Lung (tissue), 12 donors: Measurements from ENCODE around the gene LBHD1. TPM values are rescaled to one million over a fixed set of nuclear protein-coding genes. Genes with fewer than 3 reads are reported as not detected.

Experiments used
- ATAC-seq: fragments of 200-7000 bp; cut with Tn5 transposase; one replicate; pipeline ENCODE4 v1.9.1; 2020; ENCODE audit warnings: moderate number of reproducible peaks; ENCODE audit not compliant: insufficient read depth, low FRiP score
- DNase-seq, 3 donors: peaks; one replicate each; pipeline ENCODE4 v3.0.0-alpha.2; 2013 to 2017
- H3K27ac ChIP-seq, 2 donors: one replicate each; pipeline ENCODE4 v1.5.1; 2013; ENCODE audit warnings: mild to moderate bottlenecking in 2 of 2, moderate library complexity in 2 of 2, control low read depth in 1 of 2, inconsistent platforms in 1 of 2, low read depth in 1 of 2, low read length in 1 of 2
- H3K27me3 ChIP-seq, 3 donors: one replicate each; pipeline ENCODE4 v1.5.1; 2013; ENCODE audit warnings: low read length in 2 of 3; ENCODE audit not compliant: control insufficient read depth in 3 of 3, insufficient read depth in 3 of 3
- H3K36me3 ChIP-seq, 4 donors: one replicate each; pipeline ENCODE4 v1.5.1; 2013; ENCODE audit warnings: low read length in 4 of 4, mild to moderate bottlenecking in 1 of 4, moderate library complexity in 1 of 4; ENCODE audit not compliant: control insufficient read depth in 4 of 4, insufficient read depth in 4 of 4
- H3K4me1 ChIP-seq, 5 donors: one replicate each; pipeline ENCODE4 v1.5.1; 2013; ENCODE audit warnings: low read length in 5 of 5, mild to moderate bottlenecking in 2 of 5, moderate library complexity in 1 of 5; ENCODE audit not compliant: control insufficient read depth in 5 of 5, insufficient read depth in 5 of 5
- H3K4me3 ChIP-seq: one replicate; pipeline ENCODE4 v1.5.1; 2013; ENCODE audit warnings: mild to moderate bottlenecking, control low read depth, moderate library complexity
- H3K9ac ChIP-seq, 2 donors: one replicate each; pipeline ENCODE4 v1.5.1; 2013; ENCODE audit warnings: low read length in 2 of 2, control low read depth in 1 of 2; ENCODE audit not compliant: insufficient read depth in 1 of 2
- H3K9me3 ChIP-seq, 4 donors: one replicate each; pipeline ENCODE4 v1.5.1; 2013; ENCODE audit warnings: low read length in 3 of 4, mild to moderate bottlenecking in 1 of 4, moderate library complexity in 1 of 4; ENCODE audit not compliant: control insufficient read depth in 4 of 4, insufficient read depth in 3 of 4
- WGBS, 2 donors: extraction: QIAGEN DNeasy Blood & Tissue Kit; methylation state at CpG; one replicate each; pipeline ENCODE4 v1.1.7; 2013; 5-methylcytosine and 5-hydroxymethylcytosine counted together
- polyA plus RNA-seq, 2 donors: library from polyadenylated mRNA; stranded (reverse); fragments of 200-250 nt; gene quantifications; one replicate each; pipeline ENCODE4 v1.2.1, GENCODE V29; 2013
- total RNA-seq, 2 donors: library from RNA; depleted of rRNA in 1 of 2; stranded (reverse); fragments of >200 nt in 1 of 2; gene quantifications; one replicate each; pipeline ENCODE4 v1.2.1, GENCODE V29; 2014 to 2021
- TF ChIP-seq, protein P1 (sequence below): IDR thresholded peaks from 2 replicates; pipeline ENCODE4 v1.5.1; 2012; ENCODE audit warnings: mild to moderate bottlenecking; ENCODE audit errors: control extremely low read depth, extremely low read depth
- donor health status: control.
- donor health status: control.
- donor health status: Bipolar disorder and iron deficiency.
- donor health status: healthy.
- donor health status: DM: yes; HTN: yes; CAD: no.

LBHD1 gene
- total and polyA plus RNA-seq, 4 donors = 4.4 to 8.9 (median 5.1) TPM

DNA sequence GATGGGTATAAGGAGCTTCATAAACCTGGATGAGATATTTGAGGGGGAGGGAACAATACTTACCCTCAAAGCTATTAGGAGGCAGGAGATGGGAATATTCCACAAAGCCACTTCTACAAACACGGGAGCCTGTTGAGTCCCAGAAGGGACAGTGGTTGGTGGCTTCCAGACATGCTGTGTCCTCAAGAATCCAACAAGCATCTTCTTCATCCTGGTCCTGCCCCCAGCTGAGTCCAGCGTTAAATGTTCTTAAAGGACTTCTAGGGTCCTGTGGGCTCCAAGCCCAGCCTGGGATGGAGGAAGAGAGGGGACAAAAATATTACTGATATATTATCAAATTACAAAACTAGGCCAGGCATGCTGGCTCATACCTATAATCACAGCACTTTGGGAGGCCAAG is 4.6 kb downstream of the LBHD1 start:
- Histone ChIP-seq H3K27me3 (no peaks in the 10 kb centered on the region), H3K4me1 (peaks cover 13 to 21% (median 15%) of the 10 kb centered on the region in 5 donors), H3K9me3 (no peaks in the 10 kb centered on the region), H3K9ac (no peak overlapping the region), H3K4me3 (no peak overlapping the region), H3K27ac (no peak overlapping the region), H3K36me3 (peaks cover 3 to 18% (median 16%) of the 10 kb centered on the region in 4 donors)
- TF ChIP-seq, protein P1, sequence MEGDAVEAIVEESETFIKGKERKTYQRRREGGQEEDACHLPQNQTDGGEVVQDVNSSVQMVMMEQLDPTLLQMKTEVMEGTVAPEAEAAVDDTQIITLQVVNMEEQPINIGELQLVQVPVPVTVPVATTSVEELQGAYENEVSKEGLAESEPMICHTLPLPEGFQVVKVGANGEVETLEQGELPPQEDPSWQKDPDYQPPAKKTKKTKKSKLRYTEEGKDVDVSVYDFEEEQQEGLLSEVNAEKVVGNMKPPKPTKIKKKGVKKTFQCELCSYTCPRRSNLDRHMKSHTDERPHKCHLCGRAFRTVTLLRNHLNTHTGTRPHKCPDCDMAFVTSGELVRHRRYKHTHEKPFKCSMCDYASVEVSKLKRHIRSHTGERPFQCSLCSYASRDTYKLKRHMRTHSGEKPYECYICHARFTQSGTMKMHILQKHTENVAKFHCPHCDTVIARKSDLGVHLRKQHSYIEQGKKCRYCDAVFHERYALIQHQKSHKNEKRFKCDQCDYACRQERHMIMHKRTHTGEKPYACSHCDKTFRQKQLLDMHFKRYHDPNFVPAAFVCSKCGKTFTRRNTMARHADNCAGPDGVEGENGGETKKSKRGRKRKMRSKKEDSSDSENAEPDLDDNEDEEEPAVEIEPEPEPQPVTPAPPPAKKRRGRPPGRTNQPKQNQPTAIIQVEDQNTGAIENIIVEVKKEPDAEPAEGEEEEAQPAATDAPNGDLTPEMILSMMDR = no peak
- 89 to 91% methylated on average over 2 of the region's 2 CpGs for WGBS, 2 donors
- ATAC-seq = no peak
- no peak for DNase-seq

DNA sequence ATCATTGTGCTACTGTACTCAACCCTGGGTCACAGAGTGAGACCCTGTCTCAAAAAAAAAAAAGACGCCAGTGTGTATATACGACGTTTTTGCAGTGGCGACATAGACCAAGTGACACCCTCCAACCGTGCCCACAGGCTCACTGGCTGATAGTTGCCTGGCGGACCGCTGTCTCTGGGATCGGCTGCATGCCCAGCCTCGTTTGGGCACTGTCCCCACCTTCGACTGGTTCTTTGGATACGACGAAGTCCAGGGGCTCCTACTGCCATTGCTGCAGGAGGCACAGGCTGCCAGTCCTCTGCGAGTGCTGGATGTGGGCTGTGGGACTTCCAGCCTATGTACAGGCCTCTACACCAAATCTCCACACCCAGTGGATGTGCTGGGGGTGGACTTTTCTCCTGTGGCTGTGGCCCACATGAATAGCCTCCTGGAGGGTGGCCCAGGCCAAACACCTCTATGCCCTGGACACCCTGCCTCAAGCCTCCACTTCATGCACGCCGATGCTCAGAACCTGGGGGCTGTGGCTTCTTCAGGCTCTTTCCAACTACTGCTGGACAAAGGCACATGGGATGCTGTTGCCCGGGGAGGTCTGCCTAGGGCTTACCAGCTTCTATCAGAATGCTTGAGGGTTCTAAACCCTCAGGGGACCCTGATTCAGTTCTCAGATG is 5.7 kb downstream of the LBHD1 start:
- DNase-seq (no peak), ATAC-seq (no peak)
- no peaks in the 10 kb centered on the region for H3K27me3 ChIP-seq
- peaks cover 12 to 21% (median 15%) of the 10 kb centered on the region in 5 donors for H3K4me1 ChIP-seq
- 58 to 73% methylated on average over 16 of the region's 16 CpGs for WGBS, 2 donors
- peaks cover 7 to 21% (median 18%) of the 10 kb centered on the region in 4 donors for H3K36me3 ChIP-seq
- TF ChIP-seq, protein P1 = no peak
- peak overlapping the region; percentile 48 to 82 for H3K9ac ChIP-seq
- peak overlapping the region; percentile 79 for H3K4me3 ChIP-seq
- no peaks in the 10 kb centered on the region for H3K9me3 ChIP-seq
- H3K27ac ChIP-seq = peak overlapping the region; percentile 79 to 86

DNA sequence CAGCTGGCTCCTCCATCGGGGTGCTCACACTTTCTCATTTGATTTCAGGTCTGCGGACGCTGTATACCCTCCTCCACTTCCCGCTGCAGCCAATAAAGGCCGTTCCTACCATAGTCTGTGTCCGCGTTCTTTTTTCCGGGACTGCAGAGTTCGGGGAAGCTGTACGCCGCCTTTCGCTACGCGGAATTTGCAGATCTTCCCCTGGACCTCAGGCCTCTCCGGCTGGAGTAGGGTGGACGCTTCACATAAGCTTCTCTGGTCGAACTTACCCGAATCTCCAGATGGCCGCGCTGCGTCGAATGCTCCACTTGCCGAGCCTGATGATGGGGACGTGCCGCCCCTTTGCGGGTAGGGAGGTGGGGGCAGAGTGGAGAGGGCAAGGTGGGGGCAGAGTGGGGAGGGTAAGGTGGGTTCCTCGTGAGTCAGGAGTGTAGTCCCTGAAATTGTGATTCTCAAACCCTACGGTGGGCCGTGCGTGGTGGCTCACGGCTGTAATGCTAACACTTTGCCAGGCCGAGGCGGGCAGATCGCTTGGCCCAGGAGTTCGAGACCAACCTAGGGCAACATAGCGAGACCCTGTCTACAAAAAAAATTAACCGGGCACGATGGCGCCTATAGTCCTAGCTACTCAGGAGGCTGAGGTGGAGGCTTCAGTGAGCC is 6.3 kb downstream of the LBHD1 start:
- TF ChIP-seq, protein P1 = no peak
- Histone ChIP-seq H3K9me3 (no peaks in the 10 kb centered on the region), H3K27ac (peak overlapping the region; percentile 79 to 86), H3K9ac (peak overlapping the region; percentile 48 to 82), H3K4me1 (peaks cover 12 to 19% (median 14%) of the 10 kb centered on the region in 5 donors), H3K4me3 (peak overlapping the region; percentile 79), H3K27me3 (no peaks in the 10 kb centered on the region), H3K36me3 (peaks cover 7 to 21% (median 18%) of the 10 kb centered on the region in 4 donors)
- peak; percentile 29 for ATAC-seq
- peak; percentile 71 to 87 (median 79) for DNase-seq
- WGBS, 2 donors = 5 to 7% methylated on average over 39 of the region's 39 CpGs
